GM23338 (cell line): ENCODE data around the gene BCAS3. TPM values are rescaled to one million over a fixed set of nuclear protein-coding genes. Genes with fewer than 3 reads are reported as not detected.

Experiments used
- ATAC-seq: fragments of 200-7000 bp; cut with Tn5 transposase; 3 replicates; pipeline ENCODE4 v1.9.1; 2020
- DNase-seq: peaks from one replicate; pipeline ENCODE4 v3.0.0-alpha.2; 2015; ENCODE audit warnings: low spot score
- H2AFZ ChIP-seq: fragments of 200-600 bp; sonication (generic); 2 replicates; pipeline ENCODE4 v1.8.0; 2016; ENCODE audit warnings: antibody characterized with exemption, mild to moderate bottlenecking, moderate library complexity
- H3F3A ChIP-seq: fragments of 200-600 bp; sonication (generic); replicated peaks from 2 replicates; pipeline ENCODE4 v1.8.0; 2017; ENCODE audit warnings: antibody characterized with exemption, mixed run types, low read depth
- H3K27ac ChIP-seq: fragments of 200-600 bp; sonication (generic); 2 replicates; pipeline ENCODE4 v1.6.1; 2016; ENCODE audit warnings: low read depth
- H3K27me3 ChIP-seq: fragments of 200-600 bp; sonication (generic); 2 replicates; pipeline ENCODE4 v1.8.0; 2016; ENCODE audit warnings: mild to moderate bottlenecking, mixed run types, moderate library complexity; ENCODE audit not compliant: insufficient read depth
- H3K36me3 ChIP-seq: fragments of 200-600 bp; sonication (generic); 2 replicates; pipeline ENCODE4 v1.8.0; 2016; ENCODE audit warnings: mild to moderate bottlenecking; ENCODE audit not compliant: insufficient read depth
- H3K4me1 ChIP-seq: fragments of 200-600 bp; sonication (generic); 2 replicates; pipeline ENCODE4 v1.8.0; 2016; ENCODE audit warnings: mild to moderate bottlenecking, moderate library complexity; ENCODE audit not compliant: insufficient read depth
- H3K4me2 ChIP-seq: fragments of 200-600 bp; sonication (generic); 2 replicates; pipeline ENCODE4 v1.7.1; 2017; ENCODE audit warnings: mixed run types
- H3K4me3 ChIP-seq: fragments of 200-600 bp; sonication (generic); 2 replicates; pipeline ENCODE4 v1.6.1; 2016; ENCODE audit warnings: mixed run types
- H3K79me2 ChIP-seq: fragments of 200-600 bp; sonication (generic); replicated peaks from 2 replicates; pipeline ENCODE4 v1.8.0; 2017; ENCODE audit warnings: mild to moderate bottlenecking; ENCODE audit not compliant: insufficient read depth
- H3K9me2 ChIP-seq: fragments of 200-600 bp; sonication (generic); 2 replicates; pipeline ENCODE4 v1.8.0; 2017; ENCODE audit not compliant: insufficient read depth
- H4K20me1 ChIP-seq: fragments of 200-600 bp; sonication (generic); replicated peaks from 2 replicates; pipeline ENCODE4 v1.8.0; 2017; ENCODE audit warnings: mild to moderate bottlenecking; ENCODE audit not compliant: insufficient read depth
- H3K27ac Mint-ChIP-seq: 2 replicates; pipeline ENCODE4 v1.8.0; 2020; ENCODE audit warnings: inconsistent platforms, mild to moderate bottlenecking, moderate library complexity, mixed read lengths
- H3K27me3 Mint-ChIP-seq: 3 replicates; pipeline ENCODE4 v1.8.0; 2022; ENCODE audit warnings: low read depth, mild to moderate bottlenecking, moderate library complexity, mixed read lengths, inconsistent platforms; ENCODE audit not compliant: insufficient read depth, poor library complexity
- H3K36me3 Mint-ChIP-seq: 3 replicates; pipeline ENCODE4 v1.8.0; 2021; ENCODE audit warnings: low read depth, mild to moderate bottlenecking, inconsistent platforms, moderate library complexity, mixed read lengths
- H3K4me1 Mint-ChIP-seq: 3 replicates; pipeline ENCODE4 v1.8.0; 2020; ENCODE audit warnings: mild to moderate bottlenecking, inconsistent platforms, mixed read lengths
- H3K4me3 Mint-ChIP-seq: 3 replicates; pipeline ENCODE4 v1.8.0; 2021; ENCODE audit warnings: moderate library complexity, mild to moderate bottlenecking, inconsistent platforms, mixed read lengths
- H3K9me3 Mint-ChIP-seq: 3 replicates; pipeline ENCODE4 v1.8.0; 2020; ENCODE audit warnings: moderate library complexity, mild to moderate bottlenecking, inconsistent platforms, mixed read lengths
- CREB1 ChIP-seq: fragments of 250-450 bp; sonication (Bioruptor Pico); IDR thresholded peaks from 2 replicates; pipeline ENCODE4 v1.5.0; 2020; ENCODE audit warnings: low read depth, mild to moderate bottlenecking, moderate library complexity
- EZH2 ChIP-seq: fragments of 200-600 bp; sonication (generic); IDR thresholded peaks from one replicate; pipeline ENCODE4 v1.8.0; 2017; ENCODE audit warnings: antibody characterized with exemption, mild to moderate bottlenecking, low read depth; ENCODE audit not compliant: unreplicated experiment
- EZH2phosphoT487 ChIP-seq: fragments of 200-600 bp; sonication (generic); IDR thresholded peaks from one replicate; pipeline ENCODE4 v1.8.1; 2018; ENCODE audit warnings: antibody characterized with exemption; ENCODE audit not compliant: unreplicated experiment
- JUNB ChIP-seq: IDR thresholded peaks from one replicate; pipeline ENCODE4 v1.6.1; 2016; ENCODE audit warnings: antibody characterized with exemption; ENCODE audit not compliant: unreplicated experiment
- NANOG ChIP-seq: IDR thresholded peaks from 2 replicates; pipeline ENCODE4 v1.6.1; 2016; ENCODE audit warnings: antibody characterized with exemption, borderline replicate concordance
- POLR2AphosphoS5 ChIP-seq: IDR thresholded peaks from 2 replicates; pipeline ENCODE4 v1.6.1; 2016; ENCODE audit warnings: antibody characterized with exemption, low read depth
- STAT1 ChIP-seq: IDR thresholded peaks from one replicate; pipeline ENCODE4 v1.6.1; 2016; ENCODE audit warnings: antibody characterized with exemption; ENCODE audit not compliant: unreplicated experiment
- ZNF114 ChIP-seq: fragments of 250-450 bp; sonication (Bioruptor Pico); IDR thresholded peaks from 2 replicates; pipeline ENCODE4 v1.5.0; 2020; ENCODE audit warnings: mild to moderate bottlenecking, moderate library complexity
- ZNF331 ChIP-seq: fragments of 250-450 bp; sonication (Bioruptor Pico); IDR thresholded peaks from 2 replicates; pipeline ENCODE4 v1.5.0; 2020; ENCODE audit warnings: low read depth, mild to moderate bottlenecking, moderate library complexity
- polyA plus RNA-seq: library from polyadenylated mRNA; unstranded; fragments of >200 nt; fragmentation: Nextera tagmentation; extraction: Ambion mirVana; gene quantifications from 2 replicates; pipeline ENCODE4 v1.2.1, GENCODE V29; 2016
- total RNA-seq: library from RNA; depleted of rRNA; stranded (reverse); fragments of >200 nt; shearing (Covaris generic); gene quantifications from 2 replicates; pipeline ENCODE4 v1.2.3, GENCODE V29; 2014
- TF ChIP-seq, protein P1 (sequence below): fragments of 250-450 bp; sonication (Bioruptor Pico); IDR thresholded peaks from 2 replicates; pipeline ENCODE4 v1.5.0; 2020; ENCODE audit warnings: mild to moderate bottlenecking, moderate library complexity
- TF ChIP-seq, protein P2 (sequence below): IDR thresholded peaks from 2 replicates; pipeline ENCODE4 v1.6.1; 2016; ENCODE audit warnings: antibody characterized with exemption
- TF ChIP-seq, protein P3 (sequence below): IDR thresholded peaks from one replicate; pipeline ENCODE4 v1.6.1; 2018; ENCODE audit warnings: antibody characterized with exemption; ENCODE audit not compliant: unreplicated experiment
- TF ChIP-seq, protein P4 (sequence below), 2 experiments: fragments of 200-600 bp in 1 of 2; sonication (generic) in 1 of 2; conservative IDR thresholded peaks; 2 replicates each; pipeline versions ENCODE4 v1.5.1 to v1.6.1; 2016 to 2017; ENCODE audit warnings: antibody characterized with exemption in 2 of 2, low read depth in 2 of 2, mild to moderate bottlenecking in 2 of 2, moderate library complexity in 1 of 2

BCAS3 gene
- total and polyA plus RNA-seq, 2 experiments from 2014 or later, result 8.2 to 28.0 TPM

DNA sequence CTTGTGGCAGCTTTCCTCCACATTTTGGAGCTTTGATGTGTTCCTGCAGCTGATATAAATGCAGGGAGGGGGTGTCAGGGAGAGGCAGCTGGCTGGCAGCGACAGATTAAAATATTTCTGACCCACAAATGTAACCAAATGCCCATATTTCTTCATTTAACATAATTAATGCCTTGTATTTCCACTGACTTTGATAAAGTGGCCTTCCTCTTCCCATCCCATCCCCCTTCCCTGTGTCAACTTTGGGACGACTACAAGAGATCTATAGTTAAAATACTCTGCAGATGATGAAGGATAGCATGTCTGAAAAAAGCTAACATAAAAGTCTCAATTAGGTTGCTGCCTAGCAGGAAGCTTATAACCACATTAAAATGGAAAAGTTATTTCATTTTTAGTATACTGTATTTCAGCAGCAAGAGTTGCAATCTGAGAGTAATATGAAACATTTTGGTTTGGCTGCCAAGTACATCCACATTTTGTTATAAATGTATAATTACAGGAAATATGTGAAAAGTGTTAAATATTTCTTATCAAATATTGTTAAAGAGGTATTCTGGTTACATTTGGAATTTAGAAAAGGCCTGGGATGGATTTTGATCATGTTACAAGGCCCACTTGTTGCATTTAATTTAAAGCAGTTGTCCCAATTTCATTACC is 483.3 kb downstream of the BCAS3 start:
- H3K27me3 Mint-ChIP-seq, result no peaks in the 10 kb centered on the region
- H3K79me2 ChIP-seq, result no peaks in the 10 kb centered on the region
- H3K9me2 ChIP-seq, result no peaks in the 10 kb centered on the region
- no peaks in the 10 kb centered on the region for H3K27me3 ChIP-seq
- H3K27ac Mint-ChIP-seq, result no peak overlapping the region
- ATAC-seq, result no peak
- H3K9me3 Mint-ChIP-seq, result peaks cover 7% of the 10 kb centered on the region; the same call in 2 of the 3 replicates
- no peaks in the 10 kb centered on the region for H3K36me3 ChIP-seq
- DNase-seq, result no peak
- H4K20me1 ChIP-seq, result no peaks in the 10 kb centered on the region
- H3K4me3 ChIP-seq, result no peak overlapping the region
- TF ChIP-seq, protein P1, sequence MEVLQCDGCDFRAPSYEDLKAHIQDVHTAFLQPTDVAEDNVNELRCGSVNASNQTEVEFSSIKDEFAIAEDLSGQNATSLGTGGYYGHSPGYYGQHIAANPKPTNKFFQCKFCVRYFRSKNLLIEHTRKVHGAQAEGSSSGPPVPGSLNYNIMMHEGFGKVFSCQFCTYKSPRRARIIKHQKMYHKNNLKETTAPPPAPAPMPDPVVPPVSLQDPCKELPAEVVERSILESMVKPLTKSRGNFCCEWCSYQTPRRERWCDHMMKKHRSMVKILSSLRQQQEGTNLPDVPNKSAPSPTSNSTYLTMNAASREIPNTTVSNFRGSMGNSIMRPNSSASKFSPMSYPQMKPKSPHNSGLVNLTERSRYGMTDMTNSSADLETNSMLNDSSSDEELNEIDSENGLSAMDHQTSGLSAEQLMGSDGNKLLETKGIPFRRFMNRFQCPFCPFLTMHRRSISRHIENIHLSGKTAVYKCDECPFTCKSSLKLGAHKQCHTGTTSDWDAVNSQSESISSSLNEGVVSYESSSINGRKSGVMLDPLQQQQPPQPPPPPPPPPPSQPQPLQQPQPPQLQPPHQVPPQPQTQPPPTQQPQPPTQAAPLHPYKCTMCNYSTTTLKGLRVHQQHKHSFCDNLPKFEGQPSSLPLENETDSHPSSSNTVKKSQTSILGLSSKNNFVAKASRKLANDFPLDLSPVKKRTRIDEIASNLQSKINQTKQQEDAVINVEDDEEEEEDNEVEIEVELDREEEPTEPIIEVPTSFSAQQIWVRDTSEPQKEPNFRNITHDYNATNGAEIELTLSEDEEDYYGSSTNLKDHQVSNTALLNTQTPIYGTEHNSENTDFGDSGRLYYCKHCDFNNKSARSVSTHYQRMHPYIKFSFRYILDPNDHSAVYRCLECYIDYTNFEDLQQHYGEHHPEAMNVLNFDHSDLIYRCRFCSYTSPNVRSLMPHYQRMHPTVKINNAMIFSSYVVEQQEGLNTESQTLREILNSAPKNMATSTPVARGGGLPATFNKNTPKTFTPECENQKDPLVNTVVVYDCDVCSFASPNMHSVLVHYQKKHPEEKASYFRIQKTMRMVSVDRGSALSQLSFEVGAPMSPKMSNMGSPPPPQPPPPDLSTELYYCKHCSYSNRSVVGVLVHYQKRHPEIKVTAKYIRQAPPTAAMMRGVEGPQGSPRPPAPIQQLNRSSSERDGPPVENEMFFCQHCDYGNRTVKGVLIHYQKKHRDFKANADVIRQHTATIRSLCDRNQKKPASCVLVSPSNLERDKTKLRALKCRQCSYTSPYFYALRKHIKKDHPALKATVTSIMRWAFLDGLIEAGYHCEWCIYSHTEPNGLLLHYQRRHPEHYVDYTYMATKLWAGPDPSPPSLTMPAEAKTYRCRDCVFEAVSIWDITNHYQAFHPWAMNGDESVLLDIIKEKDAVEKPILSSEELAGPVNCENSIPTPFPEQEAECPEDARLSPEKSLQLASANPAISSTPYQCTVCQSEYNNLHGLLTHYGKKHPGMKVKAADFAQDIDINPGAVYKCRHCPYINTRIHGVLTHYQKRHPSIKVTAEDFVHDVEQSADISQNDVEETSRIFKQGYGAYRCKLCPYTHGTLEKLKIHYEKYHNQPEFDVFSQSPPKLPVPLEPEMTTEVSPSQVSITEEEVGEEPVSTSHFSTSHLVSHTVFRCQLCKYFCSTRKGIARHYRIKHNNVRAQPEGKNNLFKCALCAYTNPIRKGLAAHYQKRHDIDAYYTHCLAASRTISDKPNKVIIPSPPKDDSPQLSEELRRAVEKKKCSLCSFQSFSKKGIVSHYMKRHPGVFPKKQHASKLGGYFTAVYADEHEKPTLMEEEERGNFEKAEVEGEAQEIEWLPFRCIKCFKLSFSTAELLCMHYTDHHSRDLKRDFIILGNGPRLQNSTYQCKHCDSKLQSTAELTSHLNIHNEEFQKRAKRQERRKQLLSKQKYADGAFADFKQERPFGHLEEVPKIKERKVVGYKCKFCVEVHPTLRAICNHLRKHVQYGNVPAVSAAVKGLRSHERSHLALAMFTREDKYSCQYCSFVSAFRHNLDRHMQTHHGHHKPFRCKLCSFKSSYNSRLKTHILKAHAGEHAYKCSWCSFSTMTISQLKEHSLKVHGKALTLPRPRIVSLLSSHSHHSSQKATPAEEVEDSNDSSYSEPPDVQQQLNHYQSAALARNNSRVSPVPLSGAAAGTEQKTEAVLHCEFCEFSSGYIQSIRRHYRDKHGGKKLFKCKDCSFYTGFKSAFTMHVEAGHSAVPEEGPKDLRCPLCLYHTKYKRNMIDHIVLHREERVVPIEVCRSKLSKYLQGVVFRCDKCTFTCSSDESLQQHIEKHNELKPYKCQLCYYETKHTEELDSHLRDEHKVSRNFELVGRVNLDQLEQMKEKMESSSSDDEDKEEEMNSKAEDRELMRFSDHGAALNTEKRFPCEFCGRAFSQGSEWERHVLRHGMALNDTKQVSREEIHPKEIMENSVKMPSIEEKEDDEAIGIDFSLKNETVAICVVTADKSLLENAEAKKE, result no peak
- no peak for TF ChIP-seq POLR2AphosphoS5
- TF ChIP-seq, protein P2, sequence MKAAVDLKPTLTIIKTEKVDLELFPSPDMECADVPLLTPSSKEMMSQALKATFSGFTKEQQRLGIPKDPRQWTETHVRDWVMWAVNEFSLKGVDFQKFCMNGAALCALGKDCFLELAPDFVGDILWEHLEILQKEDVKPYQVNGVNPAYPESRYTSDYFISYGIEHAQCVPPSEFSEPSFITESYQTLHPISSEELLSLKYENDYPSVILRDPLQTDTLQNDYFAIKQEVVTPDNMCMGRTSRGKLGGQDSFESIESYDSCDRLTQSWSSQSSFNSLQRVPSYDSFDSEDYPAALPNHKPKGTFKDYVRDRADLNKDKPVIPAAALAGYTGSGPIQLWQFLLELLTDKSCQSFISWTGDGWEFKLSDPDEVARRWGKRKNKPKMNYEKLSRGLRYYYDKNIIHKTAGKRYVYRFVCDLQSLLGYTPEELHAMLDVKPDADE, result no peak
- TF ChIP-seq, protein P3, sequence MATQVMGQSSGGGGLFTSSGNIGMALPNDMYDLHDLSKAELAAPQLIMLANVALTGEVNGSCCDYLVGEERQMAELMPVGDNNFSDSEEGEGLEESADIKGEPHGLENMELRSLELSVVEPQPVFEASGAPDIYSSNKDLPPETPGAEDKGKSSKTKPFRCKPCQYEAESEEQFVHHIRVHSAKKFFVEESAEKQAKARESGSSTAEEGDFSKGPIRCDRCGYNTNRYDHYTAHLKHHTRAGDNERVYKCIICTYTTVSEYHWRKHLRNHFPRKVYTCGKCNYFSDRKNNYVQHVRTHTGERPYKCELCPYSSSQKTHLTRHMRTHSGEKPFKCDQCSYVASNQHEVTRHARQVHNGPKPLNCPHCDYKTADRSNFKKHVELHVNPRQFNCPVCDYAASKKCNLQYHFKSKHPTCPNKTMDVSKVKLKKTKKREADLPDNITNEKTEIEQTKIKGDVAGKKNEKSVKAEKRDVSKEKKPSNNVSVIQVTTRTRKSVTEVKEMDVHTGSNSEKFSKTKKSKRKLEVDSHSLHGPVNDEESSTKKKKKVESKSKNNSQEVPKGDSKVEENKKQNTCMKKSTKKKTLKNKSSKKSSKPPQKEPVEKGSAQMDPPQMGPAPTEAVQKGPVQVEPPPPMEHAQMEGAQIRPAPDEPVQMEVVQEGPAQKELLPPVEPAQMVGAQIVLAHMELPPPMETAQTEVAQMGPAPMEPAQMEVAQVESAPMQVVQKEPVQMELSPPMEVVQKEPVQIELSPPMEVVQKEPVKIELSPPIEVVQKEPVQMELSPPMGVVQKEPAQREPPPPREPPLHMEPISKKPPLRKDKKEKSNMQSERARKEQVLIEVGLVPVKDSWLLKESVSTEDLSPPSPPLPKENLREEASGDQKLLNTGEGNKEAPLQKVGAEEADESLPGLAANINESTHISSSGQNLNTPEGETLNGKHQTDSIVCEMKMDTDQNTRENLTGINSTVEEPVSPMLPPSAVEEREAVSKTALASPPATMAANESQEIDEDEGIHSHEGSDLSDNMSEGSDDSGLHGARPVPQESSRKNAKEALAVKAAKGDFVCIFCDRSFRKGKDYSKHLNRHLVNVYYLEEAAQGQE, result no peak
- no peak for TF ChIP-seq EZH2phosphoT487
- no peak for TF ChIP-seq EZH2
- TF ChIP-seq, protein P4, sequence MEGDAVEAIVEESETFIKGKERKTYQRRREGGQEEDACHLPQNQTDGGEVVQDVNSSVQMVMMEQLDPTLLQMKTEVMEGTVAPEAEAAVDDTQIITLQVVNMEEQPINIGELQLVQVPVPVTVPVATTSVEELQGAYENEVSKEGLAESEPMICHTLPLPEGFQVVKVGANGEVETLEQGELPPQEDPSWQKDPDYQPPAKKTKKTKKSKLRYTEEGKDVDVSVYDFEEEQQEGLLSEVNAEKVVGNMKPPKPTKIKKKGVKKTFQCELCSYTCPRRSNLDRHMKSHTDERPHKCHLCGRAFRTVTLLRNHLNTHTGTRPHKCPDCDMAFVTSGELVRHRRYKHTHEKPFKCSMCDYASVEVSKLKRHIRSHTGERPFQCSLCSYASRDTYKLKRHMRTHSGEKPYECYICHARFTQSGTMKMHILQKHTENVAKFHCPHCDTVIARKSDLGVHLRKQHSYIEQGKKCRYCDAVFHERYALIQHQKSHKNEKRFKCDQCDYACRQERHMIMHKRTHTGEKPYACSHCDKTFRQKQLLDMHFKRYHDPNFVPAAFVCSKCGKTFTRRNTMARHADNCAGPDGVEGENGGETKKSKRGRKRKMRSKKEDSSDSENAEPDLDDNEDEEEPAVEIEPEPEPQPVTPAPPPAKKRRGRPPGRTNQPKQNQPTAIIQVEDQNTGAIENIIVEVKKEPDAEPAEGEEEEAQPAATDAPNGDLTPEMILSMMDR (conservative IDR thresholded peaks at IDR 0.05; ENCODE audit: low read depth in 2 of 2), result no peak
- no peak for TF ChIP-seq JUNB
- TF ChIP-seq ZNF114 (CRISPR knock-in tag), result no peak
- TF ChIP-seq NANOG, result no peak
- no peak for TF ChIP-seq STAT1
- no peak for TF ChIP-seq CREB1
- no peak for TF ChIP-seq ZNF331 (CRISPR knock-in tag)
- no peaks in the 10 kb centered on the region for H3F3A ChIP-seq
- H3K36me3 Mint-ChIP-seq, result 0 out of 3 replicates have a peak, but pooled peaks cover 2% of the 10 kb centered on the region
- no peak overlapping the region for H3K4me2 ChIP-seq
- H3K27ac ChIP-seq, result peak overlapping the region; percentile 15; the same call in 1 of the 2 replicates
- peaks cover 23% of the 10 kb centered on the region for H3K4me1 ChIP-seq
- no peak overlapping the region for H3K4me3 Mint-ChIP-seq
- peaks cover 48% of the 10 kb centered on the region for H3K4me1 Mint-ChIP-seq
- no peak overlapping the region for H2AFZ ChIP-seq
